ENCODE data around the gene TENM3. TPM values are rescaled to one million over a fixed set of nuclear protein-coding genes. Genes with fewer than 3 reads are reported as not detected.

Gene TENM3
- total and polyA plus RNA-seq, 2 of the 8 experiments (the other 6 are each of a cell fraction or from before 2014, with no cell fraction given): 36.9 to 69.3 TPM

GRCh38 chr4:182518421-182518820, 275.2 kb downstream of the TENM3 start:
- ChIA-PET POLR2A (ENCODE audit: partially characterized antibody) (no interaction called here), CTCF (ENCODE audit: partially characterized antibody) (interaction anchor here (0.5 kb wide), 1 partner anchor 26 kb away, joined by 3 read pairs; no protein-coding TSS in a partner anchor)
- H3K79me2 ChIP-seq (ENCODE audit: control insufficient read depth in 1 of 2, insufficient read depth in 2 of 2, low read length in 2 of 2): peaks cover 0 to 26% of the 10 kb centered on the region in 2 experiments; a peak in 2 of 4 replicates
- FAIRE-seq: no peak
- no peak overlapping the region for H3K56ac ChIP-seq (replicated peaks; ENCODE audit: insufficient read length, low read depth, low read length)
- 57% methylated on average over 1 of the region's 1 CpG; no CpG with 5 or more reads in 1 of the 2 experiments for WGBS, 2 experiments (ENCODE audit: extremely low coverage in 1 of 2, insufficient coverage in 1 of 2, insufficient read length in 1 of 2, insufficient replicate concordance in 2 of 2, low coverage in 1 of 2, low lambda C conversion rate in 2 of 2, missing lambda C conversion rate in 1 of 2)
- no peak overlapping the region for H4K91ac ChIP-seq (replicated peaks; ENCODE audit: insufficient read length, low read length)
- H3K4me3 ChIP-seq (ENCODE audit: extremely low read depth in 1 of 4, insufficient read depth in 2 of 4, low read depth in 3 of 4, low read length in 4 of 4): no peak overlapping the region
- no peak overlapping the region for H3K18ac ChIP-seq (ENCODE audit: extremely low read depth, low read length)
- H3K14ac ChIP-seq (ENCODE audit: insufficient read length): no peak overlapping the region
- no peak overlapping the region for H2BK120ac ChIP-seq (replicated peaks; ENCODE audit: low read depth, low read length)
- no peak overlapping the region for H2BK20ac ChIP-seq (ENCODE audit: low read length)
- H3K23me2 ChIP-seq (ENCODE audit: low read depth, low read length): no peaks in the 10 kb centered on the region
- H3K79me1 ChIP-seq (ENCODE audit: low read depth, low read length): no peaks in the 10 kb centered on the region
- no peak overlapping the region for H2BK15ac ChIP-seq (ENCODE audit: low read length)
- DNase-seq (ENCODE audit: low read depth in 1 of 2, low spot score in 2 of 2): no peak
- H2AK5ac ChIP-seq (ENCODE audit: low read depth, low read length): no peak overlapping the region
- H3K4ac ChIP-seq (replicated peaks; ENCODE audit: insufficient read length, low read depth, low read length): no peak overlapping the region
- H3K27ac ChIP-seq (ENCODE audit: low read depth, low read length): no peak overlapping the region
- no peak overlapping the region for H3K4me2 ChIP-seq (ENCODE audit: insufficient read depth in 1 of 2, low read depth in 2 of 2, low read length in 2 of 2)
- no peak overlapping the region for H4K8ac ChIP-seq (ENCODE audit: extremely low read depth, insufficient read depth, low read length)
- no peak overlapping the region for H3K9ac ChIP-seq (replicated peaks in 1 of 4; ENCODE audit: extremely low read depth in 1 of 4, low read depth in 3 of 4, low read length in 3 of 4)
- H3K23ac ChIP-seq (ENCODE audit: insufficient read length): no peak overlapping the region
- no peaks in the 10 kb centered on the region for H4K20me1 ChIP-seq (replicated peaks in 1 of 2; ENCODE audit: control insufficient read depth in 1 of 2, insufficient read depth in 2 of 2, low read length in 2 of 2)
- no peaks in the 10 kb centered on the region; a peak in 1 of 7 replicates for H3K4me1 ChIP-seq (replicated peaks in 1 of 4; ENCODE audit: control insufficient read depth in 3 of 4, insufficient read depth in 4 of 4, low read length in 3 of 4)
- no peaks in the 10 kb centered on the region for H3K9me3 ChIP-seq (ENCODE audit: insufficient read depth in 2 of 2, low read depth in 1 of 2, low read length in 1 of 2)
- H2BK12ac ChIP-seq (ENCODE audit: low read depth, low read length): no peak overlapping the region
- H2BK5ac ChIP-seq (ENCODE audit: low read depth, low read length): no peak overlapping the region
- H3K27me3 ChIP-seq (replicated peaks in 1 of 4; ENCODE audit: control insufficient read depth in 3 of 4, extremely low read depth in 1 of 4, insufficient read depth in 3 of 4, low read length in 3 of 4): no peaks in the 10 kb centered on the region
- H2AFZ ChIP-seq (ENCODE audit: low read length): no peak overlapping the region
- no peaks in the 10 kb centered on the region for H3K36me3 ChIP-seq (ENCODE audit: control insufficient read depth in 2 of 4, insufficient read depth in 4 of 4, low read length in 3 of 4)
- H4K5ac ChIP-seq (ENCODE audit: insufficient read length, low read depth, low read length): no peak overlapping the region
- TF ChIP-seq SUZ12 (IDR thresholded peaks at IDR 0.05; ENCODE audit: low read length) (no peak), E2F6 (IDR thresholded peaks at IDR 0.05) (no peak), MAFK (IDR thresholded peaks at IDR 0.05; ENCODE audit: low read depth, low read length) (no peak), SAP30 (IDR thresholded peaks at IDR 0.05; ENCODE audit: insufficient read depth, insufficient replicate concordance, low read length) (no peak), CHD2 (IDR thresholded peaks at IDR 0.05; ENCODE audit: low read length) (no peak), CTBP2 (IDR thresholded peaks at IDR 0.05; ENCODE audit: borderline replicate concordance, insufficient read depth, insufficient read length, low read length) (no peak), EP300 (IDR thresholded peaks at IDR 0.05; ENCODE audit: borderline replicate concordance in 1 of 2, low read depth in 2 of 2, low read length in 2 of 2) (no peak), JUN (IDR thresholded peaks at IDR 0.05; ENCODE audit: low read depth, low read length) (no peak), SIN3A (conservative IDR thresholded peaks at IDR 0.05 in 1 of 2, IDR thresholded peaks at IDR 0.05 in 1 of 2; ENCODE audit: low read depth in 1 of 2, low read length in 2 of 2) (no peak), YY1 (IDR thresholded peaks at IDR 0.05; ENCODE audit: low read depth, low read length) (no peak), HDAC6 (IDR thresholded peaks at IDR 0.05; ENCODE audit: low read depth, low read length) (no peak)
